Subcutaneous adipose tissue (tissue), 4 donors: ENCODE measurements around the gene HCFC2. TPM values are rescaled to one million over a fixed set of nuclear protein-coding genes. Genes with fewer than 3 reads are reported as not detected.

Source experiments
- CTCF ChIP-seq: fragments of 450-650 bp; IDR thresholded peaks from one replicate; pipeline ENCODE4 v1.5.1; 2016; ENCODE audit warnings: low read depth, mild to moderate bottlenecking, control low read depth, antibody characterized with exemption, moderate library complexity
- total RNA-seq, 4 donors: library from RNA; depleted of rRNA; stranded (reverse); fragments of >200 nt; gene quantifications; one replicate each; pipeline ENCODE4 v1.1.0, GENCODE V29; 2016

The HCFC2 gene
- total RNA-seq, 4 donors from 2014 or later: 23.3 to 34.7 (median 29.4) TPM

GRCh38 chr12:104090685-104091084, 26.4 kb downstream of the HCFC2 start:
- TF ChIP-seq CTCF: no peak

- TF ChIP-seq CTCF: no peak
These were observed 26.8 kb downstream of the HCFC2 start for GRCh38 chr12:104091136-104091535.

- no peak for TF ChIP-seq CTCF
These were observed 30.0 kb downstream of the HCFC2 start for GRCh38 chr12:104094284-104094683.

- no peak for TF ChIP-seq CTCF
These were observed 31.0 kb downstream of the HCFC2 start for GRCh38 chr12:104095289-104095688.

GRCh38 chr12:104097954-104098353, 33.6 kb downstream of the HCFC2 start:
- TF ChIP-seq CTCF: no peak

- no peak for TF ChIP-seq CTCF
These were observed 41.1 kb downstream of the HCFC2 start for GRCh38 chr12:104105461-104105860.

GRCh38 chr12:104106965-104107364, 42.6 kb downstream of the HCFC2 start:
- no peak for TF ChIP-seq CTCF
